ENCODE data around the gene TPX2. TPM values are rescaled to one million over a fixed set of nuclear protein-coding genes. Genes with fewer than 3 reads are reported as not detected.

Gene TPX2
- total and polyA plus RNA-seq, 8 donors = 5.1 to 89.9 (median 39.7) TPM

- Histone ChIP-seq H3K9me3 (no peaks in the 10 kb centered on the region), H3K4me1 (peaks cover 3 to 4% of the 10 kb centered on the region in 2 donors), H3K4me3 (no peak overlapping the region), H3K36me3 (no peaks in the 10 kb centered on the region), H3K27me3 (no peaks in the 10 kb centered on the region), H3K27ac (no peak overlapping the region)
- TF ChIP-seq, protein P1, sequence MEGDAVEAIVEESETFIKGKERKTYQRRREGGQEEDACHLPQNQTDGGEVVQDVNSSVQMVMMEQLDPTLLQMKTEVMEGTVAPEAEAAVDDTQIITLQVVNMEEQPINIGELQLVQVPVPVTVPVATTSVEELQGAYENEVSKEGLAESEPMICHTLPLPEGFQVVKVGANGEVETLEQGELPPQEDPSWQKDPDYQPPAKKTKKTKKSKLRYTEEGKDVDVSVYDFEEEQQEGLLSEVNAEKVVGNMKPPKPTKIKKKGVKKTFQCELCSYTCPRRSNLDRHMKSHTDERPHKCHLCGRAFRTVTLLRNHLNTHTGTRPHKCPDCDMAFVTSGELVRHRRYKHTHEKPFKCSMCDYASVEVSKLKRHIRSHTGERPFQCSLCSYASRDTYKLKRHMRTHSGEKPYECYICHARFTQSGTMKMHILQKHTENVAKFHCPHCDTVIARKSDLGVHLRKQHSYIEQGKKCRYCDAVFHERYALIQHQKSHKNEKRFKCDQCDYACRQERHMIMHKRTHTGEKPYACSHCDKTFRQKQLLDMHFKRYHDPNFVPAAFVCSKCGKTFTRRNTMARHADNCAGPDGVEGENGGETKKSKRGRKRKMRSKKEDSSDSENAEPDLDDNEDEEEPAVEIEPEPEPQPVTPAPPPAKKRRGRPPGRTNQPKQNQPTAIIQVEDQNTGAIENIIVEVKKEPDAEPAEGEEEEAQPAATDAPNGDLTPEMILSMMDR (IDR thresholded peaks at IDR 0.05) = no peak
- intact Hi-C loops (cut with DNase I) = no loop called here
- DNase-seq (no peak), ATAC-seq (no peak)
Observed at GRCh38 chr20:31830406-31830981, 91.4 kb downstream of the TPX2 start.

DNA sequence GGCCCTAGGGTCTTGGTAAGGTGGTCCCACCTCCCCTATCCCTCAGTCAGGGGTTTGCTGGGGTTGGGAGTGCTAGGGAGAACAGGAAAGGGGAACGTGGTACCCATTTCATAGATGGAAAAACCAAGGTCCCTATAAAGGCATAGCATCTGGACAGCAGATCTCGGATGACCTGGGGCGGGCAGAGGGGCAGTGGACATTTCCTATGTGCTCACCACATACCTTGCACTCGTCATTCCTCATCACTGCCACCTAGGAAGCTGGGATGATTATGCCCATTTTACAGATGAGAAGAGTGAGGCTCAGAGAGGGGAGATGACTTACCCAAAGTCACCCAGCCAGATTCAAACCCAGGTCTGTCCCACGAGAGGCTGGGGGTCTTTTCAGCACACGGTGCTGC lies 92.1 kb downstream of the TPX2 start:
- intact Hi-C loops (cut with DNase I) = no loop called here
- Histone ChIP-seq H3K36me3 (no peaks in the 10 kb centered on the region), H3K27ac (no peak overlapping the region), H3K9me3 (no peaks in the 10 kb centered on the region), H3K27me3 (no peaks in the 10 kb centered on the region), H3K4me3 (no peak overlapping the region), H3K4me1 (peaks cover 10 to 12% of the 10 kb centered on the region in 2 donors)
- DNase-seq = no peak
- TF ChIP-seq, protein P1 (IDR thresholded peaks at IDR 0.05) = no peak
- ATAC-seq = no peak

GRCh38 chr20:31831771-31832306 lies 92.7 kb downstream of the TPX2 start:
- TF ChIP-seq, protein P1 (IDR thresholded peaks at IDR 0.05) = no peak
- no peaks in the 10 kb centered on the region for H3K9me3 ChIP-seq
- intact Hi-C loops (cut with DNase I) = no loop called here
- no peak overlapping the region for H3K27ac ChIP-seq
- H3K27me3 ChIP-seq = peaks cover 0 to 2% of the 10 kb centered on the region in 2 donors
- DNase-seq (no peak), ATAC-seq (no peak)
- H3K4me3 ChIP-seq = no peak overlapping the region
- H3K36me3 ChIP-seq = no peaks in the 10 kb centered on the region
- peaks cover 16 to 18% of the 10 kb centered on the region in 2 donors for H3K4me1 ChIP-seq

DNA sequence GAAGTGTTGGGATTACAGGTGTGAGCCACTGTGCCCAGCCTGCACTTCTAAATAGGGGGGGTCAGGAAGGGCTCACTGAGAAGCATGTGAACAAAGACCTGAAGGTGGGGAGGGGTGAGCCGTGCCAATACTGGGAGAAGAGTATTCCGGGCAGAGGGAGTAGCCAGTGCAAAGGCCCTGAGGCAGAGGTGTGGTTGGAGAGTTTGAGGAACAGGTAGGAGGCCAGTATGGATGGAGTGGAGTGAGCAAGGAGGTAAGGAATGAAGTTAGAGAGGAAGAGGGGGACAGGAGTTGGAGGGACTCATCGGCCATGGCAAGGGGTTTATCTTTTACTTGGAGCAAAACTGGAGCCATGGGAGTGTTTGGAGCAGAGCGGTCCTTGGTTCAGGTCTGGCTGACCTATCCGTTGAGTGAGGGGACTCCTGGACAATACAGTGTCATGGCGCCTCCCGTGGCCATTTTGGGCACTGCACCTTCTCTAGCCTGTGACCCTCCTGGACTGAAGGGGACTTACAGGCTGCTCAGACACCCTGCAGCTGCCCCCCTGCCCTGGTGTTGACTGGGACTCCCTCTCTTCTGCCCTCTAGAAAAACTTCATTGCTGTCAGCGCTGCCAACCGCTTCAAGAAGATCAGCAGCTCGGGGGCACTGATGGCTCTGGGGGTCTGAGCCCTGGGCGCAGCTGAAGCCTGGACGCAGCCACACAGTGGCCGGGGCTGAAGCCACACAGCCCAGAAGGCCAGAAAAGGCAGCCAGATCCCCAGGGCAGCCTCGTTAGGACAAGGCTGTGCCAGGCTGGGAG lies 94.2 kb downstream of the TPX2 start:
- ATAC-seq (peak; percentile 48), DNase-seq (peak in 2 of 4 donors; percentile 59 to 86)
- Histone ChIP-seq H3K27me3 (peaks cover 0 to 3% of the 10 kb centered on the region in 2 donors), H3K4me1 (peaks cover 28 to 31% of the 10 kb centered on the region in 2 donors), H3K9me3 (no peaks in the 10 kb centered on the region), H3K36me3 (no peaks in the 10 kb centered on the region), H3K27ac (no peak overlapping the region), H3K4me3 (no peak overlapping the region)
- intact Hi-C loops (cut with DNase I) = no loop called here
- TF ChIP-seq, protein P1 (IDR thresholded peaks at IDR 0.05) = peak; percentile 85 to 88

DNA sequence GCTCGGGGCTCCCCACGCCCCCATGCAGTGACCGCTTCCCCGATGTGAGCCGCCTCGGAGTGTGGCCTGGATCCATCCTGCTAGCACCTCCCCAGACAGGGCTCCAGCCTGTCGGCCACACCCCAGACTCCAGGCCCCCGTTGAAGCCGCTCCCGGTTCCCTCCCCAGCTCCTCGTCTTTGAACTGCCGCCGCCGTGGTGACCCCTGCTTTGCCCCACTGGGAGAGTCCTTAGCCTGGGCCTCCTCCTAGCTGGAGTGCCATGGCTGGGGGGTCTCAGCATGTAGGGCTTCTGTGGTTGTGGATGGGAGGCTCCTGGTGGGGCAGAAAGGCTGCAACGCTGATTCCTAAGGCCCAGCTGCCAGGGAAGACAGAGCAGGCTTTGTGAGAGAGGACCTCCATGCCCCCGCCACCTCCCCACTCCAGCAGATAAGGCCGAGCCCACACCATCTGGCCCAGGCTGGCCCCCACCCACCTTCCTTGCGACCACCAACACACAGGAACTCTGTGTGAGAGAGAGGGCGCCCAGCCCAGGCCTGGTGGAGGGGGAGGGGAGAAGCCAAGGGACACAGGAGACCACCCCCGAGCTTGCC lies 94.9 kb downstream of the TPX2 start:
- DNase-seq (no peak), ATAC-seq (no peak)
- no peaks in the 10 kb centered on the region for H3K36me3 ChIP-seq
- intact Hi-C loops (cut with DNase I) = no loop called here
- peaks cover 0 to 9% of the 10 kb centered on the region in 2 donors for H3K27me3 ChIP-seq
- peaks cover 28 to 38% of the 10 kb centered on the region in 2 donors for H3K4me1 ChIP-seq
- H3K4me3 ChIP-seq = no peak overlapping the region
- H3K9me3 ChIP-seq = no peaks in the 10 kb centered on the region
- TF ChIP-seq, protein P1 (IDR thresholded peaks at IDR 0.05) = no peak
- no peak overlapping the region for H3K27ac ChIP-seq

All from left lung (tissue), 10 donors.